Panc1 (cell line): Measurements from ENCODE around the gene TUBB2B. TPM values are rescaled to one million over a fixed set of nuclear protein-coding genes. Genes with fewer than 3 reads are reported as not detected.

Source experiments
- ATAC-seq: fragments of 200-7000 bp; cut with Tn5 transposase; 2 replicates; pipeline ENCODE4 v1.9.1; 2020; ENCODE audit warnings: mild to moderate bottlenecking, moderate library complexity
- BruUV-seq: library from RNA; stranded (reverse); fragments of 400-500 nt; replicated peaks from 2 replicates; lab custom pipeline; 2021; lab: Mats Ljungman, UMichigan
- CTCF ChIA-PET: fragments of 300-600 bp; sonication (Branson Sonifier 250); formaldehyde crosslinking; loops from one replicate; lab custom pipeline; 2022; ENCODE audit warnings: antibody characterized with exemption; lab: Charles Lee
- POLR2A ChIA-PET: fragments of 300-600 bp; sonication (Branson Sonifier 250); formaldehyde crosslinking; loops from one replicate; lab custom pipeline; 2022; ENCODE audit warnings: antibody characterized with exemption; lab: Charles Lee
- DNase-seq: peaks from one replicate; pipeline ENCODE4 v3.0.0-alpha.2; 2010; ENCODE audit warnings: low read depth, low spot score
- H3K27ac ChIP-seq: 2 replicates; pipeline ENCODE4 v1.5.1; 2011; ENCODE audit warnings: mild to moderate bottlenecking, low read length, inconsistent platforms
- H3K27me3 ChIP-seq: fragments of 200-500 bp; sonication (Bioruptor generic); 2 replicates; pipeline ENCODE4 v1.6.0; 2014; ENCODE audit warnings: low read length, inconsistent platforms; ENCODE audit not compliant: control insufficient read depth, insufficient read depth
- H3K36me3 ChIP-seq: fragments of 200-500 bp; sonication (Bioruptor generic); 2 replicates; pipeline ENCODE4 v1.5.1; 2014; ENCODE audit warnings: inconsistent platforms, mild to moderate bottlenecking, low read length, moderate library complexity; ENCODE audit not compliant: control insufficient read depth, insufficient read depth
- H3K4me1 ChIP-seq: 2 replicates; pipeline ENCODE4 v1.5.1; 2011; ENCODE audit warnings: inconsistent platforms, mild to moderate bottlenecking, low read length, moderate library complexity; ENCODE audit not compliant: control insufficient read depth, insufficient read depth
- H3K4me3 ChIP-seq, 2 experiments: 2 replicates each; pipeline ENCODE4 v1.5.1; 2011 to 2012; ENCODE audit warnings: low read depth in 2 of 2, low read length in 2 of 2, mild to moderate bottlenecking in 2 of 2, inconsistent platforms in 1 of 2, moderate library complexity in 1 of 2
- H3K9me3 ChIP-seq: fragments of 200-500 bp; sonication (Bioruptor generic); 2 replicates; pipeline ENCODE4 v1.5.1; 2014; ENCODE audit warnings: low read depth, mild to moderate bottlenecking, inconsistent platforms, low read length, moderate library complexity; ENCODE audit not compliant: control insufficient read depth, insufficient read depth
- CTCF ChIP-seq: fragments of 450-650 bp; IDR thresholded peaks from 2 replicates; pipeline ENCODE4 v1.5.1; 2017; ENCODE audit warnings: mild to moderate bottlenecking
- POLR2AphosphoS5 ChIP-seq: IDR thresholded peaks from 2 replicates; pipeline ENCODE4 v1.6.1; 2012; ENCODE audit warnings: mild to moderate bottlenecking, low read depth, low read length, moderate library complexity
- REST ChIP-seq, 2 experiments: IDR thresholded peaks; 2 replicates each; pipeline ENCODE4 v1.6.1; 2011 to 2012; ENCODE audit warnings: low read depth in 2 of 2, control low read depth in 1 of 2, low read length in 1 of 2, mild to moderate bottlenecking in 1 of 2, moderate library complexity in 1 of 2; ENCODE audit not compliant: insufficient read depth in 1 of 2
- SIN3A ChIP-seq: IDR thresholded peaks from 2 replicates; pipeline ENCODE4 v1.6.1; 2012; ENCODE audit warnings: low read depth, mild to moderate bottlenecking, low read length, moderate library complexity, borderline replicate concordance; ENCODE audit not compliant: insufficient read depth
- TCF7L2 ChIP-seq: IDR thresholded peaks from 2 replicates; pipeline ENCODE4 v1.6.1; 2011; ENCODE audit warnings: mild to moderate bottlenecking, low read depth, low read length, inconsistent platforms
- in situ Hi-C: cut with HindIII; loops from 2 replicates; pipeline ENCODE4 v1.10.0; 2016; ENCODE audit warnings: low sequenced_read_pairs, low pct_unique_long_range_greater_than_20kb
- intact Hi-C: fragments of 100-400 bp; cut with micrococcal nuclease; formaldehyde crosslinking; loops from one replicate; pipeline ENCODE4 v1.10.0; 2022; ENCODE audit not compliant: unreplicated experiment
- total RNA-seq: library from RNA; stranded (reverse); gene quantifications from one replicate; pipeline ENCODE4 v1.2.1, GENCODE V29; 2021; ENCODE audit not compliant: unreplicated experiment

Gene TUBB2B
- total RNA-seq, 1 experiment from 2014 or later, result 22.7 TPM

GRCh38 chr6:3270258-3270657, 42.8 kb upstream of the TUBB2B start:
- no peaks in the 10 kb centered on the region for H3K4me1 ChIP-seq
- H3K9me3 ChIP-seq, result no peaks in the 10 kb centered on the region
- no TSS peak for BruUV-seq
- in situ Hi-C loops, result no loop called here
- no peak overlapping the region for H3K27ac ChIP-seq
- ChIA-PET POLR2A (no interaction called here), CTCF (no interaction called here)
- TF ChIP-seq REST (IDR thresholded peaks at IDR 0.05; ENCODE audit: insufficient read depth in 1 of 2, low read depth in 2 of 2, low read length in 1 of 2) (no peak), SIN3A (no peak)
- H3K4me3 ChIP-seq, result no peak overlapping the region
- peaks cover 4% of the 10 kb centered on the region; the same call in 1 of the 2 replicates for H3K36me3 ChIP-seq
- intact Hi-C loops, result no loop called here
- DNase-seq, result no peak
- H3K27me3 ChIP-seq, result no peaks in the 10 kb centered on the region
- ATAC-seq, result no peak

- no peaks in the 10 kb centered on the region for H3K9me3 ChIP-seq
- no peaks in the 10 kb centered on the region for H3K4me1 ChIP-seq
- in situ Hi-C loops, result no loop called here
- intact Hi-C loops, result no loop called here
- no peak for DNase-seq
- ChIA-PET CTCF (no interaction called here), POLR2A (no interaction called here)
- no TSS peak for BruUV-seq
- H3K36me3 ChIP-seq, result peaks cover 4% of the 10 kb centered on the region; the same call in 1 of the 2 replicates
- no peaks in the 10 kb centered on the region for H3K27me3 ChIP-seq
- no peak overlapping the region for H3K27ac ChIP-seq
- no peak for TF ChIP-seq CTCF
- no peak for TF ChIP-seq POLR2AphosphoS5
- H3K4me3 ChIP-seq, result no peak overlapping the region
- no peak for ATAC-seq
Observed at GRCh38 chr6:3269281-3269975, 42.0 kb upstream of the TUBB2B start.

GRCh38 chr6:3268680-3269079, 41.2 kb upstream of the TUBB2B start:
- Histone ChIP-seq H3K4me3 (no peak overlapping the region), H3K27ac (no peak overlapping the region), H3K4me1 (no peaks in the 10 kb centered on the region), H3K36me3 (peaks cover 4% of the 10 kb centered on the region; the same call in 1 of the 2 replicates), H3K27me3 (no peaks in the 10 kb centered on the region), H3K9me3 (no peaks in the 10 kb centered on the region)
- POLR2A ChIA-PET, result no interaction called here
- intact Hi-C loops, result no loop called here
- no peak for DNase-seq
- ATAC-seq, result no peak
- TF ChIP-seq CTCF (no peak), POLR2AphosphoS5 (no peak), TCF7L2 (no peak), SIN3A (no peak), REST (IDR thresholded peaks at IDR 0.05; ENCODE audit: insufficient read depth in 1 of 2, low read depth in 2 of 2, low read length in 1 of 2) (no peak)
- CTCF ChIA-PET, result no interaction called here
- in situ Hi-C loops, result no loop called here
- no TSS peak for BruUV-seq
